ENCODE data around the gene FGD5.
"Not testable (repeated sequence)": the region's sequence is repeated elsewhere in the genome, so short reads cannot be mapped to it uniquely, and the experiment has no call there.

The FGD5 gene

GRCh38 chr3:14879211-14879874 is 60.6 kb downstream of the FGD5 start:
- no peak for DNase-seq (ENCODE audit: low spot score)

DNA sequence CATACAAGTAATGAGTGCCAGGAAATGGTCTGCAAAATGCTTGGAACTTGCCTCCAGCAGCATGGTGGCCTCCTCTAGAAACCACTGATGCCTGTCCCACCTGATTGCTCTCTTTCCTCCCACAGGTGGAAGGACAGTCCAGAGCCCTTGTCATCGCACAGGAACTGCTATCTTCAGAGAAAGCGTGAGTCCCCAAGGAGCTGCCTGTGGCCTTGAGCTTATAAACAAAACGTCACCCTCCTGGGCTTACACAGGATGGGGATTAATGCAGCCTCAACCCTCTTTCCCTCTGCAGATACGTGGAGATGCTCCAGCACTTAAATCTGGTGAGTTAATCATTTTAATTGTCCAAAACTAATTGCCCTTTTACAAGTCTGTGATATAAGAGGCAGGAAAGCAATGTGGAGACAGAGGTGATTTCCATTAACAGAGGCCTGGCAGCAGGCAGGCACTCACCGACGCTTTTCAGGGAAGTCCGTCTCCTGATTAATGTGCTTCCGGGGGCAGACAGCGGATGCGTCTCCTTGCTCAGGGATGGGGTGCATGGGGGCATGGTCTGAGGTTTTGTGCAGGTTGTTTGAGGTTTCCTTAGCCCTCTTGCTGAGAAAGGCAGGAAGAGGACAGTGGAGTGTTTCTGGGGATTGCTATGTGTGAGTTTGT is 61.8 kb downstream of the FGD5 start:
- DNase-seq (ENCODE audit: low spot score) = no peak

DNA sequence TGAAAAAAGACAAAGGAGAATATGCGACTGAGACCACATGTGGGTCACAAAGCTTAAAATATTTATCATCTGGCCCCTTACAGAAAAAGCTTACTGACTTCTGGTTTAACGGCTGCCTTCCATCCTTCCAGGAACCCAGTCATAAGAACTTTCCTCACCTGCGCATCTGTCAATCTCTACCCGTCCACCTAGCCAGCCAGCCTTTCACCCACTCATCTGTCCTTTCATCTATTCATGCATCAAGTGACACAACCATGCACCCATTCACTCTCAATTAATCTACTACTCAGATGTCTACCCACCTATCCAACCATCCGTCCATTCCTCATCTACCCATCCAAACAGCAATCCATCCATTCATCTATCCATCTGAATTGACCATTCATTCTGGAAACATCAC is 64.5 kb downstream of the FGD5 start:
- DNase-seq (ENCODE audit: low spot score) = no peak

GRCh38 chr3:14884665-14885064 is 65.9 kb downstream of the FGD5 start:
- no peak for DNase-seq (ENCODE audit: low spot score)

DNA sequence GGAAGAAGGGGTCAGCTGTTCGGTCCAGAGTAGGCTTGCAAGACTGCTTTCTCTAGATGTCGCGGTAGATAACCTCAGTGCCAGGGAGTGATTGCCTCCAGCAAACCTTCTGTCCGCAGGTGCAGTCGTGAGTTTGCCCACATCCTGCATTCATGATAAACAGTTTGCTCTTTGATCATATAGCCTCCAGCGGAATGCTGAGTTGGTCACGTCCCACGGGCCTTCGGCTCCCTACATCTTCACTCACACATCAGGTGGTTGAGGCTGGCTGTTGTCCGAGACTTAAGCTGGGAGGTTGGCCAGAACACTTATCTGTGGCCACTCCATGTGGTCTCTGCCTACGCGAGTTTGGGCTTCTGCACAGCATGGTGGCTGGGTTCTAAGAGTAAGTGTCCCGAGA is 66.5 kb downstream of the FGD5 start:
- no peak for DNase-seq (ENCODE audit: low spot score)

- no peak for DNase-seq (ENCODE audit: low spot score)
These were observed 67.3 kb downstream of the FGD5 start for GRCh38 chr3:14886101-14886500.

DNA sequence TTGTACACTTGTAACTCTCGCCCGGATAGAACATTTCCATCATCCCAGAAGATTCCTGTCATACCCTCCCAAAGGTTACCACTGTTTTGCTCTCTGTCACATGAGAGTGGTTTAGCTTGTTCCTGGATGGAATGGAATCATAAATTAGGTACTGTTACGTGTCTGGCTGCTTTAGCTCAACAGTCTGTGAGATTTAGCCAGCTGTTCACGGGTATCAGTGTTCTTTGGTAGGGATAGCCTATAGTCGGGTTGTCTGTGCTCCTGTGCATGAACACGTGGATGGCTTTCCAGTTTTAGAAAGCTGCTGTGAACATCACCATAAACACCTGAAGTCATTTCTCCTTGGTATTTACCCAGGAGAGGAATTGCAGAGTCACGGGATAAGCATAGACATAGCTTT is 70.4 kb downstream of the FGD5 start:
- no peak for DNase-seq (ENCODE audit: low spot score)

- no peak for DNase-seq (ENCODE audit: low spot score)
These were observed 71.2 kb downstream of the FGD5 start for GRCh38 chr3:14889943-14890342.

DNA sequence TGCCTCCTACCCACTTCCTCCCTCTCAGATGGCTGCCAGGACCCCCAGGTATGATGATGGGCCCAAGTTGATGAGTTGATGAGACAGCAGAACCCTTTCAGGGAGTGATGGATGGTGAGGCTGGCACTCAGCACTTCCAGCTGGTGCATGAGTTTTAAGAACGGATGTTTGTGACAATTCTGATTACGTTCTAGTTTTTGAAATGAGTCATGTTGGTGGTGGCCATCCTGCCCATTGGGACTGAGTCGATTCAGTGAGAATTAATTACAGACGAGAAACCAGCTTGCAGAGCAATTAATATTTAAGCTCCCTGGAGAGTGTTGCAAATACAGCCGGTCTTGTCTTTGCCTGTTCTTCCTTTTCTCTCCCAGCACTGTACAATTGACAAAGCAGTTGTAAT is 71.7 kb downstream of the FGD5 start:
- DNase-seq (ENCODE audit: low spot score) = no peak

GRCh38 chr3:14891135-14892132 is 72.7 kb downstream of the FGD5 start:
- no peak for DNase-seq (ENCODE audit: low spot score)

- DNase-seq (ENCODE audit: low spot score) = no peak
These were observed 73.5 kb downstream of the FGD5 start for GRCh38 chr3:14892226-14892625.

DNA sequence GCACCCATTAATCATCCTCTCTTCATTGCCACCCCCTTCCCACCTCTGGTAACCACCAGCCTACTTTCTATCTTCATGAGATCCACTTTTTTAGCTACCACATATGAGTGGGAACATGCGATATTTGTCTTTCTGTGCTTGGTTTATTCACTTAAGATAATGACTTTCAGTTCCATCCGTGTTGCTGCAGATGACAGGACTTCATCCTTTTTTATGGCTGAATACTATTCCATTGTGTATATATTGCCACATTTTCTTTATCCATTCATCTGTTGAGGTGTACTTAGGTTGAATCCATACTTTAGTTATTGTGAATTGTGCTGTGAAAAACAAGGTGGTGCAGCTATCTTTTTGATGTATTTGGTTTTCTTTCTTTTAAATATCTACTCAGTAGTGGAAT is 75.3 kb downstream of the FGD5 start:
- no peak for DNase-seq (ENCODE audit: low spot score)

DNA sequence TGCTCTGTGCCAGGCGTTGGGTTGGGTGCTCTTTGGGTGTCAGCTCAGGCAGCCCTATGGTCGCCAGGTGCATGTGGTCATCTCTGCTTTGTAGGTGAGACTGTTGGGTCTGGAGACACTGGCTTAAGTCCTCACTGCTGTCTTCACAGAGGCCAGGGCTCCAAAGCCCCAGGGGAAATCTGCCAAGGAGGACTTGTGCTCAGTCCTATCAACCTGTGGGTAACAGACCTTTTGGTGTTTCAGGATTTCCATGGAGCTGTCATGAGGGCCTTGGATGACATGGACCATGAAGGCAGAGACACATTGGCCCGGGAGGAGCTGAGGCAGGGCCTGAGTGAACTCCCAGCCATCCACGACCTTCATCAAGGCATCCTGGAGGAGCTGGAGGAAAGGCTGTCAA is 78.5 kb downstream of the FGD5 start:
- no peak for DNase-seq (ENCODE audit: low spot score)

- no peak for DNase-seq (ENCODE audit: low spot score)
These were observed 80.2 kb downstream of the FGD5 start for GRCh38 chr3:14898929-14899328.

GRCh38 chr3:14899993-14900618 is 81.3 kb downstream of the FGD5 start:
- peak; percentile 42 for DNase-seq (ENCODE audit: low spot score)

GRCh38 chr3:14900881-14901873 is 82.4 kb downstream of the FGD5 start:
- DNase-seq (ENCODE audit: low spot score) = no peak

DNA sequence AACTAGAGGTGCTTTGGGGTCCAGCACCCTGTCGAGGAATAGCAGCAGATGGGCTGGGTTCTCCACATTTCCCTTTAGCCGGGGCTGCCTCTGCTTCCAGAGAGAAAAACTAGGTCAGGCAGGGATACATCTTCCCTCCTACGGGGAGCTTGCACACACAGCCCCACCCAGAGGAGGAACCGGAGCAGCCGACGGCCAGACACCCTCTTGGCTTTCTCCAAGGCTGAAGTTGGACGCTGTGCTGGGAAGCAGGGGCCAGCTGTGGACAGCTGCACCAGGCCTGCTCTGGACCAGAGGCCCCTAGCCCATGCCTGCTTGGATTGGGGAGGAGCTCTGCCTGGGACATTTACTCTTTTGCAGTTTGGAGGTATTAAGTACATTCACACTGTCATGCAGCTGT is 84.0 kb downstream of the FGD5 start:
- DNase-seq (ENCODE audit: low spot score) = no peak

- not testable (repeated sequence) for DNase-seq (ENCODE audit: low spot score)
These were observed 84.7 kb downstream of the FGD5 start for GRCh38 chr3:14903501-14903900.

DNA sequence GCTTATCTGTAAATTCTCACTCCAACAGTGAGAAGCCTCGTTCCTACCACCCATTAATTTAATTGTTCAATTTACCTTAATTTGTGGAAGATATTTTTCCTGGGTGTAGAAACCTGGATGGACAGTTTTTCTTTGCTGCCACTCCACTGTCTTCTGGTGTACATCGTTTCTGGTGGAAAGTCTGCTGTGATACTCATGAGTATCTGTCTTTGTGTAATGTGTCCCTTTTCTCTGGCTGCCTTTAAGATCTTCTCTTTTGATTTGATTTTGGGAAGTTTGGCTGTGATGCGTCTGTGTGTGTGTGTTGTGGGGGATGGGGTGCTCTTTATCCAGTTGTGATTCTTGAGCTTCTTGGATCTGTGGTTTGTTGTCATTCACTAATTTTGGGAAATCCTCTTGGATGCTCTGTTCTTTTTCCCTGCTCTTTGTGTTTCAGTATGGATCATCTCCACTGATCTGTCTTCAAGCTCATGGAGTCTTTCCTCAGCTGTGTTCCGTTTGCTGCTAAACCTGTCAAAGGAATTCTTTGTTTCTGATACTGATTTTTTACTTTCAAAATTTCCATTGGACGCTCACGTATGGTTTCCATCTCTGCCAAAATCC is 86.4 kb downstream of the FGD5 start:
- DNase-seq (ENCODE audit: low spot score) = no peak

- DNase-seq (ENCODE audit: low spot score) = no peak
These were observed 87.7 kb downstream of the FGD5 start for GRCh38 chr3:14906355-14906971.
